K562 (cell line): ENCODE measurements around the gene RALGAPB. TPM values are rescaled to one million over a fixed set of nuclear protein-coding genes. Genes with fewer than 3 reads are reported as not detected.

ENCODE experiments used
- ATAC-seq: fragments of 200-7000 bp; cut with Tn5 transposase; 3 replicates; pipeline ENCODE4 v1.9.1; 2020; ENCODE audit warnings: moderate library complexity
- BruUV-seq: library from RNA; stranded (reverse); fragments of 400-500 nt; replicated peaks from 2 replicates; lab custom pipeline; 2021; lab: Mats Ljungman, UMichigan
- CTCF ChIA-PET: fragments of 300-600 bp; formaldehyde crosslinking; extraction: SDS; loops from one replicate; lab custom pipeline; 2021; ENCODE audit warnings: low intra/inter-chr PET ratio; lab: Yijun Ruan, JAX
- POLR2A ChIA-PET: fragments of 300-600, 350-650 bp; sonication (Branson Sonifier 250); formaldehyde crosslinking; extraction: SDS; loops from one replicate; lab custom pipeline; 2021; ENCODE audit warnings: antibody characterized with exemption, inconsistent platforms; lab: Yijun Ruan, JAX
- DNase-seq, 4 experiments: peaks; one replicate each; pipeline versions ENCODE4 v3.0.0 to v3.0.0-alpha.2; 2011 to 2018; ENCODE audit warnings: low spot score in 3 of 4, mixed read lengths in 3 of 4; ENCODE audit errors: extremely low read depth in 1 of 4
- FAIRE-seq: peaks from 2 replicates; lab custom pipeline; 2011; peaks lifted over from hg19 to GRCh38; lab: Jason Lieb, UNC
- H2AFZ ChIP-seq: 2 replicates; pipeline ENCODE4 v1.6.0; 2011; ENCODE audit warnings: low read depth, low read length, control low read depth, inconsistent platforms
- H3K27ac ChIP-seq: fragments of 200-600 bp; 3 replicates; pipeline ENCODE4 v1.8.0; 2011; ENCODE audit warnings: low read depth, mild to moderate bottlenecking, control low read depth, inconsistent platforms, low read length, moderate library complexity, mixed read lengths; ENCODE audit errors: extremely low read depth
- H3K27me3 ChIP-seq, 2 experiments: fragments of 300-600 bp in 1 of 2; 2 replicates in 1 of 2; 3 replicates in 1 of 2; pipeline versions ENCODE4 v1.6.0 to v1.8.0; 2011; ENCODE audit warnings: inconsistent platforms in 2 of 2, low read length in 2 of 2, mild to moderate bottlenecking in 1 of 2, mixed read lengths in 1 of 2, moderate library complexity in 1 of 2; ENCODE audit not compliant: control insufficient read depth in 2 of 2, insufficient read depth in 2 of 2
- H3K36me3 ChIP-seq: fragments of 300-600 bp; 3 replicates; pipeline ENCODE4 v1.8.0; 2011; ENCODE audit warnings: mild to moderate bottlenecking, low read length, inconsistent platforms; ENCODE audit not compliant: control insufficient read depth, insufficient read depth
- H3K4me1 ChIP-seq, 2 experiments: fragments of 200-600 bp in 1 of 2; replicated peaks in 1 of 2; 2 replicates in 1 of 2; 3 replicates in 1 of 2; pipeline versions ENCODE4 v1.5.1 to v1.8.0; 2011; ENCODE audit warnings: inconsistent platforms in 2 of 2, low read length in 2 of 2, mild to moderate bottlenecking in 1 of 2, mixed read lengths in 1 of 2, moderate library complexity in 1 of 2; ENCODE audit not compliant: control insufficient read depth in 2 of 2, insufficient read depth in 2 of 2
- H3K4me2 ChIP-seq: 2 replicates; pipeline ENCODE4 v1.6.1; 2011; ENCODE audit warnings: low read length, control low read depth, inconsistent platforms, mixed read lengths; ENCODE audit not compliant: insufficient read depth
- H3K4me3 ChIP-seq: fragments of 200-600 bp; sonication (generic), shearing (Covaris generic); 2 replicates; pipeline ENCODE4 v1.5.1; 2016; ENCODE audit warnings: control low read depth, inconsistent platforms
- H3K79me2 ChIP-seq: fragments of 200-600 bp; 3 replicates; pipeline ENCODE4 v1.8.0; 2011; ENCODE audit warnings: low read length, inconsistent platforms; ENCODE audit not compliant: control insufficient read depth, insufficient read depth
- H3K9ac ChIP-seq, 2 experiments: 2 replicates each; pipeline versions ENCODE4 v1.6.0 to v1.6.1; 2011; ENCODE audit warnings: low read depth in 2 of 2, low read length in 2 of 2, control low read depth in 1 of 2, inconsistent platforms in 1 of 2, mild to moderate bottlenecking in 1 of 2, mixed read lengths in 1 of 2; ENCODE audit not compliant: insufficient read depth in 1 of 2
- H3K9me1 ChIP-seq: one replicate; pipeline ENCODE4 v1.6.0; 2011; ENCODE audit warnings: inconsistent platforms, mild to moderate bottlenecking, low read length, moderate library complexity; ENCODE audit not compliant: control insufficient read depth, insufficient read depth
- H3K9me3 ChIP-seq: replicated peaks from 2 replicates; pipeline ENCODE4 v1.5.1; 2011; ENCODE audit warnings: low read depth, low read length, inconsistent platforms; ENCODE audit not compliant: control insufficient read depth, insufficient read depth
- H4K20me1 ChIP-seq: replicated peaks from 2 replicates; pipeline ENCODE4 v1.6.1; 2011; ENCODE audit warnings: low read length, inconsistent platforms, mixed read lengths; ENCODE audit not compliant: control insufficient read depth, insufficient read depth
- ATF4 ChIP-seq: fragments of 450-650 bp; formaldehyde crosslinking; IDR thresholded peaks from 2 replicates; pipeline ENCODE4 v1.4.0; 2022; ENCODE audit warnings: mild to moderate bottlenecking, moderate library complexity
- CBFA2T2 ChIP-seq: fragments of 450-650 bp; conservative IDR thresholded peaks from 2 replicates; pipeline ENCODE4 v1.6.1; 2017; ENCODE audit warnings: mild to moderate bottlenecking
- HINFP ChIP-seq: fragments of 450-650 bp; conservative IDR thresholded peaks from 2 replicates; pipeline ENCODE4 v1.6.1; 2016; ENCODE audit warnings: missing genetic modification characterization, low read depth, mild to moderate bottlenecking, control low read depth, missing compliant biosample characterization
- MEIS2 ChIP-seq: fragments of 450-650 bp; IDR thresholded peaks from 2 replicates; pipeline ENCODE4 v1.6.1; 2014; ENCODE audit warnings: mild to moderate bottlenecking; ENCODE audit not compliant: partially characterized antibody
- NEUROD1 ChIP-seq: fragments of 150-350 bp; IDR thresholded peaks from 2 replicates; pipeline ENCODE4 v1.6.1; 2014; ENCODE audit warnings: borderline replicate concordance, low read length, low read depth; ENCODE audit not compliant: partially characterized antibody
- RAD21 ChIP-seq, 2 experiments: fragments of 250-450 bp in 1 of 2; fragments of 450-650 bp in 1 of 2; sonication (Bioruptor Pico) in 1 of 2; formaldehyde crosslinking in 1 of 2; IDR thresholded peaks in 1 of 2; conservative IDR thresholded peaks in 1 of 2; 2 replicates each; pipeline versions ENCODE4 v1.4.0 to v1.8.0; 2020 to 2022; ENCODE audit warnings: mild to moderate bottlenecking in 2 of 2, moderate library complexity in 1 of 2
- SIRT6 ChIP-seq: IDR thresholded peaks from one replicate; pipeline ENCODE4 v1.6.1; 2012; ENCODE audit warnings: low read depth, mild to moderate bottlenecking, control low read depth, inconsistent platforms, low read length, moderate library complexity
- SNIP1 ChIP-seq: fragments of 450-650 bp; IDR thresholded peaks from 2 replicates; pipeline ENCODE4 v1.7.1; 2017; ENCODE audit warnings: low read depth, mild to moderate bottlenecking
- TBP ChIP-seq: optimal IDR thresholded peaks from 2 replicates; pipeline ENCODE3; 2011; ENCODE audit warnings: low read depth, low read length, improper control_type of control experiment
- THAP7 ChIP-seq: fragments of 250-450 bp; sonication (Bioruptor Pico); IDR thresholded peaks from 2 replicates; pipeline ENCODE4 v1.5.0; 2021
- TRIM24 ChIP-seq, 2 experiments: fragments of 450-650 bp; IDR thresholded peaks; 2 replicates each; pipeline ENCODE4 v1.6.1; 2016
- WGBS: fragments of 100-300 bp; shearing (Covaris generic); methylation state at CpG from one replicate; pipeline ENCODE4 v1.1.6; 2016; ENCODE audit warnings: low coverage, mixed read lengths; ENCODE audit not compliant: insufficient coverage; ENCODE audit errors: missing lambda C conversion rate; 5-methylcytosine and 5-hydroxymethylcytosine counted together
- in situ Hi-C: fragments of 300-500 bp; cut with MboI; formaldehyde crosslinking; loops from 4 replicates; pipeline ENCODE4 v1.15.0; 2018; ENCODE audit warnings: inconsistent platforms, mixed read lengths
- intact Hi-C: fragments of 100-400 bp; cut with micrococcal nuclease; formaldehyde crosslinking; loops from 2 replicates; pipeline ENCODE4 v1.14.2; 2022
- polyA plus RNA-seq, 8 experiments: library from polyadenylated mRNA; depleted of rRNA in 4 of 8; stranded (reverse) in 5 of 8; unstranded in 3 of 8; fragments of >200 nt; fragmentation: Nextera tagmentation in 2 of 8; fragmentation: Illumina TruSeq in 1 of 8; extraction: Ambion mirVana in 2 of 8; extraction: Trizol in 1 of 8; gene quantifications; 2 replicates each; pipeline versions ENCODE4 v1.2.1 to v1.2.3, GENCODE V29; 2011 to 2014; ENCODE audit warnings: inconsistent platforms in 1 of 8, missing spikeins in 1 of 8
- total RNA-seq, 7 experiments: library from RNA; depleted of rRNA in 6 of 7; stranded (reverse); fragments of >200 nt in 6 of 7; fragmentation: Illumina TruSeq in 2 of 7; extraction: Trizol in 2 of 7; gene quantifications; 2 replicates each; pipeline versions ENCODE4 v1.2.1 to v1.2.3, GENCODE V29; 2011 to 2021; ENCODE audit warnings: low replicate concordance in 1 of 7

Gene RALGAPB
- total and polyA plus RNA-seq, 9 of the 15 experiments (the other 6 are each of a cell fraction or from before 2014, with no cell fraction given) = 4.3 to 25.6 (median 13.6) TPM

GRCh38 chr20:38479596-38479995 is 7.0 kb downstream of the RALGAPB start:
- TF ChIP-seq HINFP (no peak), MEIS2 (peak; percentile 66)
- H3K9ac ChIP-seq = no peak overlapping the region
- intact Hi-C loops (no loop called here), in situ Hi-C loops (no loop called here)
- H3K4me1 ChIP-seq = peaks cover 0 to 8% of the 10 kb centered on the region in 2 experiments; a peak in 2 of 5 replicates
- ATAC-seq (peak; percentile 64), DNase-seq (peak in 1 of 4 experiments; percentile 16), FAIRE-seq (no peak)
- H3K4me3 ChIP-seq = no peak overlapping the region
- POLR2A ChIA-PET = interaction anchor here (0.6 to 0.9 kb wide), 2 partner anchors 8 to 9 kb away, joined by 3 read pairs; no protein-coding TSS in a partner anchor
- H3K9me3 ChIP-seq = no peaks in the 10 kb centered on the region
- 0 out of 3 replicates have a peak overlapping the region, but pooled peaks have one; percentile 19 for H3K27ac ChIP-seq
- H3K9me1 ChIP-seq = no peaks in the 10 kb centered on the region
- H4K20me1 ChIP-seq = peaks cover 5% of the 10 kb centered on the region; the same call in 1 of the 2 replicates
- H3K27me3 ChIP-seq = no peaks in the 10 kb centered on the region
- no peak overlapping the region for H3K4me2 ChIP-seq
- no peak overlapping the region for H2AFZ ChIP-seq
- H3K79me2 ChIP-seq = peaks cover 69% of the 10 kb centered on the region
- whole genome bisulfite sequencing = 53% methylated on average over 2 of the region's 2 CpGs
- CTCF ChIA-PET = no interaction called here
- BruUV-seq = no TSS peak
- peaks cover 19% of the 10 kb centered on the region for H3K36me3 ChIP-seq

- ChIA-PET POLR2A (interaction anchor here (0.9 to 1.6 kb wide), 2 partner anchors 10 to 13 kb away, joined by 3 read pairs; partner anchors contain the start of gene RALGAPB), CTCF (no interaction called here)
- ATAC-seq = no peak
- no peak overlapping the region for H2AFZ ChIP-seq
- intact Hi-C loops (no loop called here), in situ Hi-C loops (no loop called here)
- H3K36me3 ChIP-seq = peaks cover 31% of the 10 kb centered on the region
- H3K9ac ChIP-seq = no peak overlapping the region
- no peaks in the 10 kb centered on the region for H3K27me3 ChIP-seq
- no peak overlapping the region for H3K4me2 ChIP-seq
- H3K79me2 ChIP-seq = peaks cover 33% of the 10 kb centered on the region
- no peak for FAIRE-seq
- no peak overlapping the region for H3K27ac ChIP-seq
- no peak for DNase-seq
- no peaks in the 10 kb centered on the region for H3K4me1 ChIP-seq
- BruUV-seq = no TSS peak
- H3K4me3 ChIP-seq = no peak overlapping the region
- no peaks in the 10 kb centered on the region for H3K9me3 ChIP-seq
- no peaks in the 10 kb centered on the region for H3K9me1 ChIP-seq
- no peaks in the 10 kb centered on the region; the same call in 1 of the 2 replicates for H4K20me1 ChIP-seq
- TF ChIP-seq RAD21 (CRISPR knock-in tag; conservative IDR thresholded peaks at IDR 0.05 in 1 of 2, IDR thresholded peaks at IDR 0.05 in 1 of 2) (no peak), SNIP1 (no peak), ATF4 (no peak), SIRT6 (no peak), TRIM24 (IDR thresholded peaks at IDR 0.05) (no peak), TBP (no peak), THAP7 (no peak), CBFA2T2 (no peak), NEUROD1 (no peak)
Observed at GRCh38 chr20:38485041-38485440, 12.4 kb downstream of the RALGAPB start.
